Body of pancreas (tissue), 4 donors: Measurements from ENCODE around the gene S100A13. TPM values are rescaled to one million over a fixed set of nuclear protein-coding genes. Genes with fewer than 3 reads are reported as not detected.

Experiments
- ATAC-seq: fragments of 150-250 bp; one replicate; pipeline ENCODE4 v1.9.1; 2016
- DNase-seq, 4 donors: peaks; one replicate each; pipeline ENCODE4 v3.0.0-alpha.2; 2019
- H3K27ac ChIP-seq, 4 donors: fragments of 200-600 bp; sonication (generic); 1 replicate in 3 of 4; 2 replicates in 1 of 4; pipeline versions ENCODE4 v1.5.1 to v1.6.1; 2016 to 2019; ENCODE audit warnings: mild to moderate bottlenecking in 1 of 4, mixed read lengths in 1 of 4, moderate library complexity in 1 of 4
- H3K27me3 ChIP-seq, 2 donors: fragments of 200-600 bp; sonication (generic); one replicate each; pipeline ENCODE4 v1.6.0; 2016; ENCODE audit warnings: mild to moderate bottlenecking in 1 of 2
- H3K36me3 ChIP-seq, 2 donors: fragments of 200-600 bp; sonication (generic); replicated peaks in 1 of 2; 2 replicates each; pipeline ENCODE4 v1.5.1; 2016; ENCODE audit warnings: low read depth in 2 of 2; ENCODE audit not compliant: insufficient read depth in 1 of 2
- H3K4me1 ChIP-seq: fragments of 200-600 bp; sonication (generic); one replicate; pipeline ENCODE4 v1.6.0; 2016
- H3K4me3 ChIP-seq, 2 donors: fragments of 200-600 bp; sonication (generic); 1 replicate in 1 of 2; 2 replicates in 1 of 2; pipeline ENCODE4 v1.5.1; 2016 to 2019
- H3K9me3 ChIP-seq, 3 donors: fragments of 200-600 bp; sonication (generic); 1 replicate in 2 of 3; 2 replicates in 1 of 3; pipeline ENCODE4 v1.5.1; 2016
- CTCF ChIP-seq, 7 experiments: fragments of 450-650 bp in 4 of 7; fragments of 200-600 bp in 3 of 7; sonication (generic) in 3 of 7; IDR thresholded peaks; one replicate each; pipeline ENCODE4 v1.5.1; 2016 to 2019; ENCODE audit warnings: antibody characterized with exemption in 7 of 7
- POLR2A ChIP-seq, 3 donors: fragments of 450-650 bp; IDR thresholded peaks; one replicate each; pipeline ENCODE4 v1.6.1; 2016; ENCODE audit warnings: antibody characterized with exemption in 3 of 3, mild to moderate bottlenecking in 2 of 3
- WGBS, 2 donors: methylation state at CpG; one replicate each; pipeline ENCODE4 v1.1.5; 2017; 5-methylcytosine and 5-hydroxymethylcytosine counted together
- intact Hi-C: fragments of 100-400 bp; cut with DNase I; formaldehyde crosslinking; loops from one replicate; pipeline ENCODE4 v1.15.1; 2023
- total RNA-seq, 2 donors: library from RNA; depleted of rRNA; stranded (reverse); fragments of >200 nt; gene quantifications; one replicate each; pipeline ENCODE4 v1.1.0, GENCODE V29; 2016

S100A13 gene
- total RNA-seq, 2 donors from 2014 or later: 65.3 to 88.7 TPM

- H3K4me1 ChIP-seq: peaks cover 18% of the 10 kb centered on the region
- H3K36me3 ChIP-seq: peaks cover 5 to 54% of the 10 kb centered on the region in 2 donors
- DNase-seq: no peak
- no peak for TF ChIP-seq POLR2A (IDR thresholded peaks at IDR 0.05)
- TF ChIP-seq CTCF (IDR thresholded peaks at IDR 0.05): no peak
- no peaks in the 10 kb centered on the region for H3K9me3 ChIP-seq
- H3K4me3 ChIP-seq: no peak overlapping the region
- H3K27ac ChIP-seq: no peak overlapping the region
- H3K27me3 ChIP-seq: no peaks in the 10 kb centered on the region
- WGBS, 2 donors: 38 to 52% methylated on average over 2 of the region's 2 CpGs
- no peak for ATAC-seq
- intact Hi-C loops: no loop called here
These were observed 35.0 kb upstream of the S100A13 start for GRCh38 chr1:153662269-153662668.

DNA sequence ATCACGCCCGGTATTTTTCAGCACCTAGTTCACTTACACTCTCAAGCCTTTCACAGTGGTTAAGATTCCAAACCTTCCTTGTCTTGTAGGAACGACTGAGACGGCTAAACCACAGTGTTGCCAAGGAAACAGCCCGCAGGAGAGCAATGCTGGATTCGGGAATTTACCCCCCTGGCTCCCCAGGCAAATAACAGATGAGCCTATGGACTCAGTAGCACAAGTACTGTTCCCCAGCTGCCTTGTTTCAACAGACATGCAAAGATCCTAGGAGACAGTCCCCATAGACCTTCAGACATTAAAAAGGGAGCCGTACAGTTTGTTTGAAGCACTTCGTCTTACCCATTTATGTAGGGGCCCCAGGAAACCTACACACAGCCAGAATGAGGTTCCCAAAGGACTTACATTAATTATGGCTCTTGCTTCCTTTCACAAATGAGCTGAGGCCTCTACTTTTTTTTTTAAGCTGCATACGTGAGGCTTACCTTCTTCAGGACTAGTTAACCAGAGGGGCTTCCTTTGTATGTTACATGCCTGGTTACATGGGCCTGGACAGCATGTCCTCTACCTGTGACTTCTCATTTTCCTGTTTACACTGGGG is 33.9 kb upstream of the S100A13 start:
- DNase-seq (no peak), ATAC-seq (no peak)
- Histone ChIP-seq H3K9me3 (no peaks in the 10 kb centered on the region), H3K27ac (no peak overlapping the region), H3K4me3 (no peak overlapping the region), H3K4me1 (peaks cover 18% of the 10 kb centered on the region), H3K27me3 (no peaks in the 10 kb centered on the region), H3K36me3 (peaks cover 5 to 44% of the 10 kb centered on the region in 2 donors)
- peak in 1 of 3 donors; percentile 12 for TF ChIP-seq POLR2A (IDR thresholded peaks at IDR 0.05)
- TF ChIP-seq CTCF (IDR thresholded peaks at IDR 0.05): no peak
- 60 to 63% methylated on average over 9 of the region's 9 CpGs for WGBS, 2 donors
- intact Hi-C loops: no loop called here

- DNase-seq: no peak
- H3K27ac ChIP-seq: peak overlapping the region in 3 of 4 donors; percentile 91 to 99 (median 95)
- intact Hi-C loops: no loop called here
These were observed 32.4 kb upstream of the S100A13 start for GRCh38 chr1:153659656-153660055.

GRCh38 chr1:153659175-153659534 is 31.9 kb upstream of the S100A13 start:
- H3K36me3 ChIP-seq: peaks cover 3 to 25% of the 10 kb centered on the region in 2 donors
- DNase-seq (no peak), ATAC-seq (no peak)
- intact Hi-C loops: no loop called here
- WGBS, 2 donors: 7 to 29% methylated on average over 8 of the region's 8 CpGs
- H3K27ac ChIP-seq: peak overlapping the region; percentile 91 to 99 (median 93)
- H3K4me1 ChIP-seq: peaks cover 18% of the 10 kb centered on the region
- no peaks in the 10 kb centered on the region for H3K27me3 ChIP-seq
- H3K9me3 ChIP-seq: no peaks in the 10 kb centered on the region
- TF ChIP-seq POLR2A (IDR thresholded peaks at IDR 0.05) (no peak), CTCF (IDR thresholded peaks at IDR 0.05) (no peak)
- H3K4me3 ChIP-seq: peak overlapping the region; percentile 16 to 92

More at GRCh38 chr1:153659656-153660055, 32.4 kb upstream of the S100A13 start:
- Histone ChIP-seq H3K4me1 (peaks cover 18% of the 10 kb centered on the region), H3K27me3 (no peaks in the 10 kb centered on the region), H3K9me3 (no peaks in the 10 kb centered on the region), H3K4me3 (no peak overlapping the region), H3K36me3 (peaks cover 5 to 30% of the 10 kb centered on the region in 2 donors)
- 44 to 61% methylated on average over 5 to 9 of the region's 9 CpGs for WGBS, 2 donors
- TF ChIP-seq POLR2A (IDR thresholded peaks at IDR 0.05): no peak
- ATAC-seq: no peak

- peak; percentile 97 for ATAC-seq
- Histone ChIP-seq H3K27me3 (no peaks in the 10 kb centered on the region), H3K27ac (peak within 1 kb of the TSS; percentile 91 to 99 (median 93)), H3K9me3 (no peaks in the 10 kb centered on the region), H3K4me1 (peaks cover 19% of the 10 kb centered on the region), H3K4me3 (peak within 1 kb of the TSS; percentile 16 to 92), H3K36me3 (peaks cover 0 to 19% of the 10 kb centered on the region in 2 donors)
- peak in 3 of 7 experiments; percentile 20 to 34 (median 22) for TF ChIP-seq CTCF (IDR thresholded peaks at IDR 0.05)
- TF ChIP-seq POLR2A (IDR thresholded peaks at IDR 0.05): peak; percentile 40 to 71 (median 60)
- peak; percentile 91 to 94 (median 92) for DNase-seq
- intact Hi-C loops: no loop called here
- 2 to 7% methylated on average over 14 to 53 of the region's 53 CpGs for WGBS, 2 donors
These were observed 31.3 kb upstream of the S100A13 start, which contains the start of gene SNAPIN for GRCh38 chr1:153658400-153659174. SNAPIN (plus strand) TSS chr1:153658703; CDS start chr1:153658744, 41 bp downstream.
